GM12878 (cell line): ENCODE measurements around the gene MPP7. TPM values are rescaled to one million over a fixed set of nuclear protein-coding genes. Genes with fewer than 3 reads are reported as not detected.

Experiments used
- MLLT1 ChIP-seq: fragments of 450-650 bp; IDR thresholded peaks from 2 replicates; pipeline ENCODE4 v1.6.1; 2016; ENCODE audit warnings: mild to moderate bottlenecking
- MTA3 ChIP-seq: IDR thresholded peaks from 2 replicates; pipeline ENCODE4 v1.6.1; 2012; ENCODE audit warnings: low read length, inconsistent platforms, borderline replicate concordance
- NR2F1 ChIP-seq: fragments of 450-650 bp; conservative IDR thresholded peaks from 2 replicates; pipeline ENCODE4 v1.6.1; 2017; ENCODE audit warnings: mild to moderate bottlenecking
- PKNOX1 ChIP-seq: fragments of 450-650 bp; IDR thresholded peaks from 2 replicates; pipeline ENCODE4 v1.6.1; 2016; ENCODE audit warnings: mild to moderate bottlenecking
- POLR2AphosphoS2 ChIP-seq: IDR thresholded peaks from 2 replicates; pipeline ENCODE4 v1.6.1; 2011; ENCODE audit warnings: low read depth, mild to moderate bottlenecking, low read length, improper control_type of control experiment, moderate library complexity
- SREBF1 ChIP-seq: IDR thresholded peaks from 2 replicates; pipeline ENCODE4 v1.6.1; 2012; ENCODE audit warnings: mild to moderate bottlenecking, low read length
- STAT1 ChIP-seq: fragments of 450-650 bp; conservative IDR thresholded peaks from 2 replicates; pipeline ENCODE4 v1.6.1; 2014; ENCODE audit warnings: antibody characterized with exemption, mild to moderate bottlenecking
- STAT3 ChIP-seq: IDR thresholded peaks from 2 replicates; pipeline ENCODE4 v1.6.1; 2011; ENCODE audit warnings: low read depth, low read length, improper control_type of control experiment
- TAF1 ChIP-seq: IDR thresholded peaks from 2 replicates; pipeline ENCODE4 v1.6.1; 2011; ENCODE audit warnings: mild to moderate bottlenecking, low read depth, low read length, borderline replicate concordance
- YY1 ChIP-seq: IDR thresholded peaks from 2 replicates; pipeline ENCODE4 v1.6.1; 2011; ENCODE audit warnings: low read depth, mild to moderate bottlenecking, low read length
- ZZZ3 ChIP-seq: IDR thresholded peaks from 2 replicates; pipeline ENCODE4 v1.6.1; 2011; ENCODE audit warnings: low read depth; ENCODE audit not compliant: control insufficient read depth, insufficient read length
- polyA plus RNA-seq, 11 experiments: library from polyadenylated mRNA; depleted of rRNA in 4 of 11; unstranded in 6 of 11; stranded (reverse) in 5 of 11; fragments of >200 nt; fragmentation: Nextera tagmentation in 4 of 11; fragmentation: Illumina TruSeq in 1 of 11; extraction: Ambion mirVana in 4 of 11; extraction: Trizol in 1 of 11; gene quantifications; 1 replicate in 1 of 11; 2 replicates in 10 of 11; pipeline versions ENCODE4 v1.2.1 to v1.2.3, GENCODE V29; 2011 to 2016; ENCODE audit warnings: inconsistent platforms in 2 of 11, missing spikeins in 2 of 11, low read depth in 1 of 11
- total RNA-seq, 4 experiments: library from RNA; depleted of rRNA in 3 of 4; stranded (reverse); fragments of >200 nt in 3 of 4; fragmentation: Illumina TruSeq in 1 of 4; extraction: Trizol in 1 of 4; gene quantifications; 2 replicates each; pipeline versions ENCODE4 v1.2.1 to v1.2.3, GENCODE V29; 2013 to 2021
- TF ChIP-seq, protein P1 (sequence below): fragments of 450-650 bp; IDR thresholded peaks from 2 replicates; pipeline ENCODE4 v1.6.1; 2017; ENCODE audit warnings: mild to moderate bottlenecking, moderate library complexity

MPP7 gene
- total and polyA plus RNA-seq, 10 of the 15 experiments (the other 5 are each of a cell fraction or from before 2014, with no cell fraction given), result 0.01 to 0.15 (median 0.05) TPM; not detected in 2

DNA sequence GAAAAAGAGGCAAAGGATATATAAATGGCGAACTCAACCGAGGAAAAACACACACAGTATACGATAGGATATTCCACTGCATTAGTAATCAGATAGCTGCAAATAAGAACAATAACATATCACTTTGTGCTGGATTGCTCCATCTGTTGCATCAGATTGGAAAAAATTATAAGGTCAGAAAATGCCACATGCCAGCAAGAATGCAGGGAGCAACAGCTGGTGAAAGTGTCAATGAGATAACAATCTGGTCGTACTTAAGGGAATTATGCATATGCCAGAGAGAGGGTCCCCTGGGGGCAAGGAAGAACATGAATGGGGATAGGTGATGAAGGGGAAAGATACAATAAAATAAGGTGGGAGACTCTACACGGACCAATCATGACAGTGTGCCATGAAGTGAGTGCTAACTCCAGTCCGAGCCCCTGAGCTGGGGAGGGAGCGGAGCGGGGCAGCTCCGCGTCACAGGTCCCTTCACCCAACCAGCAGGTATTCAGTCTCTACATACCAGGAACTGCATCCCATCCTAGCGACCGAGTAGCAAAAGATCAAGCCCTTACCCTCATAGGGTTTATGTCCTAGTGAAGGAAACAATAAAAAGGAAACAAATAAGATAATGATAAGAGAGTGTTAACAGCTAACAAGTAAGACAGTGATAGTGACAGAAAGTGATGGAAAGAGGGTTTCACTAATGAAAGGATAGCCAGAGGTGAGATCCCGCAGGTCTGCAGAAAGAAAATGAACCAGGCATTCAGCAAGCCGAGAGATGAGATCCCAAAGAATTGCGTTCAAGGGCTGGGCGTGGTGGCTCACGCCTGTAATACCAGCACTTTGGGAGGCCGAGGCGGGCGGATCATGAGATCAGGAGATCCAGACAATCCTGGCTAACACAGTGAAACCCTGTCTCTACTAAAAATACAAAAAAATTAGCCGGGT lies 9.4 kb downstream of the MPP7 start (continued):
- TF ChIP-seq STAT1, result no peak
- no peak for TF ChIP-seq PKNOX1
- no peak for TF ChIP-seq NR2F1
- no peak for TF ChIP-seq POLR2AphosphoS2
- no peak for TF ChIP-seq MLLT1
- no peak for TF ChIP-seq STAT3
- TF ChIP-seq, protein P1, sequence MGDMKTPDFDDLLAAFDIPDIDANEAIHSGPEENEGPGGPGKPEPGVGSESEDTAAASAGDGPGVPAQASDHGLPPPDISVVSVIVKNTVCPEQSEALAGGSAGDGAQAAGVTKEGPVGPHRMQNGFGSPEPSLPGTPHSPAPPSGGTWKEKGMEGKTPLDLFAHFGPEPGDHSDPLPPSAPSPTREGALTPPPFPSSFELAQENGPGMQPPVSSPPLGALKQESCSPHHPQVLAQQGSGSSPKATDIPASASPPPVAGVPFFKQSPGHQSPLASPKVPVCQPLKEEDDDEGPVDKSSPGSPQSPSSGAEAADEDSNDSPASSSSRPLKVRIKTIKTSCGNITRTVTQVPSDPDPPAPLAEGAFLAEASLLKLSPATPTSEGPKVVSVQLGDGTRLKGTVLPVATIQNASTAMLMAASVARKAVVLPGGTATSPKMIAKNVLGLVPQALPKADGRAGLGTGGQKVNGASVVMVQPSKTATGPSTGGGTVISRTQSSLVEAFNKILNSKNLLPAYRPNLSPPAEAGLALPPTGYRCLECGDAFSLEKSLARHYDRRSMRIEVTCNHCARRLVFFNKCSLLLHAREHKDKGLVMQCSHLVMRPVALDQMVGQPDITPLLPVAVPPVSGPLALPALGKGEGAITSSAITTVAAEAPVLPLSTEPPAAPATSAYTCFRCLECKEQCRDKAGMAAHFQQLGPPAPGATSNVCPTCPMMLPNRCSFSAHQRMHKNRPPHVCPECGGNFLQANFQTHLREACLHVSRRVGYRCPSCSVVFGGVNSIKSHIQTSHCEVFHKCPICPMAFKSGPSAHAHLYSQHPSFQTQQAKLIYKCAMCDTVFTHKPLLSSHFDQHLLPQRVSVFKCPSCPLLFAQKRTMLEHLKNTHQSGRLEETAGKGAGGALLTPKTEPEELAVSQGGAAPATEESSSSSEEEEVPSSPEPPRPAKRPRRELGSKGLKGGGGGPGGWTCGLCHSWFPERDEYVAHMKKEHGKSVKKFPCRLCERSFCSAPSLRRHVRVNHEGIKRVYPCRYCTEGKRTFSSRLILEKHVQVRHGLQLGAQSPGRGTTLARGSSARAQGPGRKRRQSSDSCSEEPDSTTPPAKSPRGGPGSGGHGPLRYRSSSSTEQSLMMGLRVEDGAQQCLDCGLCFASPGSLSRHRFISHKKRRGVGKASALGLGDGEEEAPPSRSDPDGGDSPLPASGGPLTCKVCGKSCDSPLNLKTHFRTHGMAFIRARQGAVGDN, result no peak
- TF ChIP-seq SREBF1, result no peak
- no peak for TF ChIP-seq MTA3
- no peak for TF ChIP-seq YY1
- no peak for TF ChIP-seq ZZZ3
- no peak for TF ChIP-seq TAF1
